H9 (cell line): Measurements from ENCODE around the gene ZNF213. TPM values are rescaled to one million over a fixed set of nuclear protein-coding genes. Genes with fewer than 3 reads are reported as not detected.
A peak's percentile ranks its signal among the peaks of the same experiment; 100 is the strongest.

Experiments
- DNase-seq: peaks from one replicate; pipeline ENCODE4 v3.0.0-alpha.2; 2017
- H2AFZ ChIP-seq: one replicate; pipeline ENCODE4 v1.6.1; 2013; ENCODE audit warnings: mild to moderate bottlenecking, low read length, control low read depth, moderate library complexity
- H2AK5ac ChIP-seq: 2 replicates; pipeline ENCODE4 v1.6.1; 2013; ENCODE audit warnings: low read length, control low read depth, mixed read lengths; ENCODE audit not compliant: insufficient read length
- H2BK120ac ChIP-seq: one replicate; pipeline ENCODE4 v1.6.1; 2013; ENCODE audit warnings: low read depth, mild to moderate bottlenecking, low read length, control low read depth, inconsistent platforms; ENCODE audit not compliant: poor library complexity, severe bottlenecking
- H2BK12ac ChIP-seq: 2 replicates; pipeline ENCODE4 v1.6.1; 2013; ENCODE audit warnings: low read length, control low read depth, mixed read lengths, low read depth; ENCODE audit not compliant: insufficient read length
- H2BK15ac ChIP-seq: 2 replicates; pipeline ENCODE4 v1.6.1; 2013; ENCODE audit warnings: low read depth, low read length, control low read depth
- H2BK20ac ChIP-seq: one replicate; pipeline ENCODE4 v1.6.1; 2013; ENCODE audit warnings: low read depth, mild to moderate bottlenecking, low read length, control low read depth, inconsistent platforms; ENCODE audit not compliant: poor library complexity, severe bottlenecking
- H2BK5ac ChIP-seq: 2 replicates; pipeline ENCODE4 v1.6.1; 2013; ENCODE audit warnings: low read length, control low read depth, mixed read lengths; ENCODE audit not compliant: insufficient read length
- H3K14ac ChIP-seq: 2 replicates; pipeline ENCODE4 v1.6.1; 2013; ENCODE audit warnings: low read length, control low read depth; ENCODE audit not compliant: insufficient read depth
- H3K18ac ChIP-seq: 2 replicates; pipeline ENCODE4 v1.6.1; 2013; ENCODE audit warnings: low read depth, mild to moderate bottlenecking, mixed read lengths, low read length, control low read depth; ENCODE audit not compliant: insufficient read length
- H3K23ac ChIP-seq: 2 replicates; pipeline ENCODE4 v1.6.1; 2013; ENCODE audit warnings: low read length, control low read depth, mixed read lengths, low read depth; ENCODE audit not compliant: insufficient read length
- H3K23me2 ChIP-seq: 2 replicates; pipeline ENCODE4 v1.6.1; 2013; ENCODE audit warnings: low read depth, mild to moderate bottlenecking, mixed read lengths, low read length, control low read depth; ENCODE audit not compliant: insufficient read length, poor library complexity, severe bottlenecking
- H3K27ac ChIP-seq: 2 replicates; pipeline ENCODE4 v1.5.1; 2013; ENCODE audit warnings: low read length, control low read depth, mixed read lengths, low read depth; ENCODE audit not compliant: insufficient read length
- H3K27me3 ChIP-seq: 2 replicates; pipeline ENCODE4 v1.6.1; 2013; ENCODE audit warnings: low read length, control low read depth, inconsistent platforms; ENCODE audit not compliant: insufficient read depth
- H3K4ac ChIP-seq: 2 replicates; pipeline ENCODE4 v1.6.1; 2013; ENCODE audit warnings: low read depth, mild to moderate bottlenecking, control low read depth, inconsistent platforms, low read length, moderate library complexity
- H3K4me1 ChIP-seq: 2 replicates; pipeline ENCODE4 v1.6.1; 2013; ENCODE audit warnings: low read length, control low read depth, inconsistent platforms; ENCODE audit not compliant: insufficient read depth
- H3K4me2 ChIP-seq: 2 replicates; pipeline ENCODE4 v1.6.1; 2013; ENCODE audit warnings: low read length, control low read depth, mixed read lengths; ENCODE audit not compliant: insufficient read length, insufficient read depth
- H3K56ac ChIP-seq: 2 replicates; pipeline ENCODE4 v1.6.1; 2013; ENCODE audit warnings: low read depth, mild to moderate bottlenecking, mixed read lengths, low read length, control low read depth; ENCODE audit not compliant: insufficient read length
- H3K79me1 ChIP-seq: 2 replicates; pipeline ENCODE4 v1.6.1; 2013; ENCODE audit warnings: low read depth, mild to moderate bottlenecking, moderate library complexity, low read length, control low read depth, inconsistent platforms; ENCODE audit not compliant: insufficient read depth, poor library complexity, severe bottlenecking
- H3K79me2 ChIP-seq: 2 replicates; pipeline ENCODE4 v1.6.1; 2013; ENCODE audit warnings: low read length, control low read depth, inconsistent platforms; ENCODE audit not compliant: insufficient read depth
- H3K9ac ChIP-seq: 2 replicates; pipeline ENCODE4 v1.6.1; 2013; ENCODE audit warnings: low read length, control low read depth, mixed read lengths; ENCODE audit not compliant: insufficient read length; ENCODE audit errors: extremely low read depth
- H3K9me3 ChIP-seq: one replicate; pipeline ENCODE4 v1.6.1; 2013; ENCODE audit warnings: low read depth, low read length, inconsistent platforms; ENCODE audit not compliant: control insufficient read depth
- H3T11ph ChIP-seq: one replicate; pipeline ENCODE4 v1.6.1; 2013; ENCODE audit warnings: mild to moderate bottlenecking, low read length, control low read depth, inconsistent platforms
- H4K20me1 ChIP-seq: one replicate; pipeline ENCODE4 v1.6.1; 2013; ENCODE audit not compliant: control insufficient read depth, insufficient read length, insufficient read depth
- H4K5ac ChIP-seq: 2 replicates; pipeline ENCODE4 v1.6.1; 2013; ENCODE audit warnings: low read depth, mild to moderate bottlenecking, mixed read lengths, low read length, control low read depth; ENCODE audit not compliant: insufficient read length
- H4K8ac ChIP-seq: replicated peaks from 2 replicates; pipeline ENCODE4 v1.6.1; 2013; ENCODE audit warnings: low read length, control low read depth, mixed read lengths, low read depth; ENCODE audit not compliant: insufficient read length
- H4K91ac ChIP-seq: 2 replicates; pipeline ENCODE4 v1.6.1; 2013; ENCODE audit warnings: low read depth, mild to moderate bottlenecking, moderate library complexity, mixed read lengths, low read length, control low read depth; ENCODE audit not compliant: insufficient read length
- H3K27ac Mint-ChIP-seq, 3 experiments: 2 replicates in 2 of 3; 3 replicates in 1 of 3; pipeline ENCODE4 v1.8.0; 2020 to 2021; ENCODE audit warnings: mixed read lengths in 3 of 3, mild to moderate bottlenecking in 1 of 3, moderate library complexity in 1 of 3
- H3K27me3 Mint-ChIP-seq: 2 replicates; pipeline ENCODE4 v1.8.0; 2021; ENCODE audit warnings: low read depth, mild to moderate bottlenecking, moderate library complexity, mixed read lengths
- H3K36me3 Mint-ChIP-seq, 3 experiments: 2 replicates in 2 of 3; 3 replicates in 1 of 3; pipeline ENCODE4 v1.8.0; 2020 to 2021; ENCODE audit warnings: low read depth in 3 of 3, mixed read lengths in 3 of 3; ENCODE audit not compliant: insufficient read depth in 1 of 3
- H3K4me1 Mint-ChIP-seq, 2 experiments: 2 replicates each; pipeline ENCODE4 v1.8.0; 2020; ENCODE audit warnings: mixed read lengths in 2 of 2
- H3K4me3 Mint-ChIP-seq, 2 experiments: 2 replicates in 1 of 2; 3 replicates in 1 of 2; pipeline ENCODE4 v1.8.0; 2020 to 2021; ENCODE audit warnings: mild to moderate bottlenecking in 2 of 2, mixed read lengths in 2 of 2, moderate library complexity in 1 of 2
- H3K9me3 Mint-ChIP-seq, 2 experiments: 2 replicates in 1 of 2; 3 replicates in 1 of 2; pipeline ENCODE4 v1.8.0; 2020; ENCODE audit warnings: mild to moderate bottlenecking in 2 of 2, mixed read lengths in 2 of 2, moderate library complexity in 1 of 2
- WGBS: extraction: QIAGEN DNeasy Blood & Tissue Kit; methylation state at CpG from one replicate; pipeline ENCODE4 v1.1.7; 2013; ENCODE audit warnings: missing lambda C conversion rate, low lambda C conversion rate, mixed read lengths; ENCODE audit not compliant: insufficient read length; ENCODE audit errors: extremely low coverage; 5-methylcytosine and 5-hydroxymethylcytosine counted together
- total RNA-seq: library from RNA; stranded (reverse); gene quantifications from 2 replicates; pipeline ENCODE4 v1.2.1, GENCODE V29; 2021
- TF ChIP-seq, protein P1 (sequence below): fragments of 200-600 bp; sonication (generic); conservative IDR thresholded peaks from 3 replicates; pipeline ENCODE4 v1.8.0; 2021; ENCODE audit warnings: antibody characterized with exemption, mild to moderate bottlenecking

ZNF213 gene
- total RNA-seq, 1 experiment from 2014 or later = 6.4 TPM

DNA sequence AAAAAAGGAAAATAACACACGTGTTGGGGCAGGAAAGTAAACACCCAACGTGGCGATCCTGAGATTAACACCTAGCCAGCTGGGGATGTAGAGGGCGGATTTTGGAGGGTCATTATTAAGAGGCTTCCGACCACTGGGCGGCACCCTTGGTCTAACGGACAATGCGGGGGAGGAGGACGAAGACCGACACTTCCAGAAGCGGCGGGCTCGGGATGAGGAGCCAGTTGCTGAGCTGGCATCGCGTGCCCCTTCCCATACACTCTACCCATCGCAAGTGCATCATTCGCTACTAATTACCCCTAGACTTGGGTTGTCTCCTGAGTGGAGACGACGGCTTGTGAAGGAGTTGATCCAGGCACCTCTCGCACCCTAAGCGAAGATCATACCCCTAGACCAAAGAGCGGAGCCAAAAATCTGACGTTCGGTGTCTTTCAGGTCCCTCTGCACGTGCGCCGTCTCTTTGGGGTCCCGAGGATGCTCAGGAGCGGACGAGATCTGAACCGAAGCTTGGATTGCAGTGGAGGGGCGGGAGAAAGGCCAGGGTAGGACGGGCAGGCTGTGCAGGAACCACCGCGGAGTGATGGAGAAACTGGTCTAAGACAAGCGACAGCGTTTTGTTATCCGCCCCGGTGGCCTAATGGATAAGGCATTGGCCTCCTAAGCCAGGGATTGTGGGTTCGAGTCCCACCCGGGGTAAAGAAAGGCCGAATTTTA lies 17.6 kb downstream of the ZNF213 start:
- Histone ChIP-seq H3K9me3 (no peaks in the 10 kb centered on the region), H2BK120ac (no peak overlapping the region), H3K14ac (0 out of 2 replicates have a peak overlapping the region, but pooled peaks have one; percentile 22), H4K91ac (no peak overlapping the region), H3K18ac (no peak overlapping the region), H3K4ac (no peak overlapping the region), H2BK15ac (no peak overlapping the region), H2AK5ac (no peak overlapping the region), H3K4me2 (peak overlapping the region; percentile 97), H3K79me2 (no peaks in the 10 kb centered on the region), H2AFZ (peak overlapping the region; percentile 40), H2BK20ac (no peak overlapping the region), H4K5ac (no peak overlapping the region), H2BK5ac (no peak overlapping the region), H2BK12ac (no peak overlapping the region), H4K20me1 (no peaks in the 10 kb centered on the region), H3K23me2 (peaks cover 14% of the 10 kb centered on the region), H3K9ac (peak overlapping the region; percentile 70), H3K23ac (no peak overlapping the region), H3K27ac (no peak overlapping the region), H3K79me1 (no peaks in the 10 kb centered on the region), H3T11ph (no peak overlapping the region), H3K56ac (no peak overlapping the region), H3K4me1 (no peaks in the 10 kb centered on the region), H4K8ac (no peak overlapping the region), H3K27me3 (no peaks in the 10 kb centered on the region)
- H3K4me3 Mint-ChIP-seq = peak overlapping the region; percentile 86 to 96
- H3K27me3 Mint-ChIP-seq = peaks cover 48% of the 10 kb centered on the region
- whole genome bisulfite sequencing = no CpG with 5 or more reads among the region's 42 CpGs
- peak overlapping the region in 2 of 3 experiments; percentile 87 to 90; a peak in 4 of 7 replicates for H3K27ac Mint-ChIP-seq
- H3K9me3 Mint-ChIP-seq = peaks cover 6 to 8% of the 10 kb centered on the region in 2 experiments; a peak in 2 of 5 replicates
- H3K4me1 Mint-ChIP-seq = peaks cover 7 to 14% of the 10 kb centered on the region in 2 experiments
- peak; percentile 97 for DNase-seq
- TF ChIP-seq, protein P1, sequence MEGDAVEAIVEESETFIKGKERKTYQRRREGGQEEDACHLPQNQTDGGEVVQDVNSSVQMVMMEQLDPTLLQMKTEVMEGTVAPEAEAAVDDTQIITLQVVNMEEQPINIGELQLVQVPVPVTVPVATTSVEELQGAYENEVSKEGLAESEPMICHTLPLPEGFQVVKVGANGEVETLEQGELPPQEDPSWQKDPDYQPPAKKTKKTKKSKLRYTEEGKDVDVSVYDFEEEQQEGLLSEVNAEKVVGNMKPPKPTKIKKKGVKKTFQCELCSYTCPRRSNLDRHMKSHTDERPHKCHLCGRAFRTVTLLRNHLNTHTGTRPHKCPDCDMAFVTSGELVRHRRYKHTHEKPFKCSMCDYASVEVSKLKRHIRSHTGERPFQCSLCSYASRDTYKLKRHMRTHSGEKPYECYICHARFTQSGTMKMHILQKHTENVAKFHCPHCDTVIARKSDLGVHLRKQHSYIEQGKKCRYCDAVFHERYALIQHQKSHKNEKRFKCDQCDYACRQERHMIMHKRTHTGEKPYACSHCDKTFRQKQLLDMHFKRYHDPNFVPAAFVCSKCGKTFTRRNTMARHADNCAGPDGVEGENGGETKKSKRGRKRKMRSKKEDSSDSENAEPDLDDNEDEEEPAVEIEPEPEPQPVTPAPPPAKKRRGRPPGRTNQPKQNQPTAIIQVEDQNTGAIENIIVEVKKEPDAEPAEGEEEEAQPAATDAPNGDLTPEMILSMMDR = peak; percentile 62
- H3K36me3 Mint-ChIP-seq = no peaks in the 10 kb centered on the region; a peak in 1 of 7 replicates
